Mammary epithelial cell (primary cell): Measurements from ENCODE around the gene PRR35.

Experiments
- EZH2 ChIP-seq: IDR thresholded peaks from 2 replicates; pipeline ENCODE4 v1.6.1; 2012; ENCODE audit warnings: low read length, inconsistent platforms, borderline replicate concordance
- TF ChIP-seq, protein P1 (sequence below), 2 donors: IDR thresholded peaks in 1 of 2; conservative IDR thresholded peaks in 1 of 2; 2 replicates each; pipeline ENCODE4 v1.5.1; 2011 to 2012; ENCODE audit warnings: inconsistent platforms in 2 of 2, low read length in 2 of 2, mild to moderate bottlenecking in 2 of 2, control low read depth in 1 of 2, low read depth in 1 of 2; ENCODE audit not compliant: insufficient read depth in 1 of 2; ENCODE audit errors: extremely low read depth in 1 of 2

DNA sequence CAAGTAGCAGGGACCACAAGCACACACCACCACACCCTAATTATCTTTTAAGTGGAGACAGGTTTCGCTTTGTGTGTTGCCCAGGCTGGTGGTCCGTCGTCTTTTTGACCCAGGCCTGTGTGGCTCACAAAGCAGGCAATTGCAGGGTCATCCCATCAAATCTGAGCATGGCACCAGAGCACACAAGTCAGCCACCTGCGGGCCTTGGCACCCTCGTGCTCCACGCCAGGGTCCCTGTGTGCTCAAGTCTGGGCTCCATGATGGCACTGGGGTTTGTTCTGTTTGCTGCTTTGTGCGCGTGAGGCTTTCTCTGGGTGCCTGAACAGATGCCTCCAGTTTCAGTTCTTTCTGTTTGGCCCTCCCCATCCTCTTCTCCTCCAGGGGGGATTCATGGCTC, 35.1 kb upstream of the PRR35 start:
- TF ChIP-seq, protein P1, sequence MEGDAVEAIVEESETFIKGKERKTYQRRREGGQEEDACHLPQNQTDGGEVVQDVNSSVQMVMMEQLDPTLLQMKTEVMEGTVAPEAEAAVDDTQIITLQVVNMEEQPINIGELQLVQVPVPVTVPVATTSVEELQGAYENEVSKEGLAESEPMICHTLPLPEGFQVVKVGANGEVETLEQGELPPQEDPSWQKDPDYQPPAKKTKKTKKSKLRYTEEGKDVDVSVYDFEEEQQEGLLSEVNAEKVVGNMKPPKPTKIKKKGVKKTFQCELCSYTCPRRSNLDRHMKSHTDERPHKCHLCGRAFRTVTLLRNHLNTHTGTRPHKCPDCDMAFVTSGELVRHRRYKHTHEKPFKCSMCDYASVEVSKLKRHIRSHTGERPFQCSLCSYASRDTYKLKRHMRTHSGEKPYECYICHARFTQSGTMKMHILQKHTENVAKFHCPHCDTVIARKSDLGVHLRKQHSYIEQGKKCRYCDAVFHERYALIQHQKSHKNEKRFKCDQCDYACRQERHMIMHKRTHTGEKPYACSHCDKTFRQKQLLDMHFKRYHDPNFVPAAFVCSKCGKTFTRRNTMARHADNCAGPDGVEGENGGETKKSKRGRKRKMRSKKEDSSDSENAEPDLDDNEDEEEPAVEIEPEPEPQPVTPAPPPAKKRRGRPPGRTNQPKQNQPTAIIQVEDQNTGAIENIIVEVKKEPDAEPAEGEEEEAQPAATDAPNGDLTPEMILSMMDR (conservative IDR thresholded peaks at IDR 0.05 in 1 of 2, IDR thresholded peaks at IDR 0.05 in 1 of 2; ENCODE audit: extremely low read depth in 1 of 2, insufficient read depth in 1 of 2, low read depth in 1 of 2, low read length in 2 of 2), result no peak
- no peak for TF ChIP-seq EZH2
